ENCODE data around the gene TMEM53.

The TMEM53 gene

DNA sequence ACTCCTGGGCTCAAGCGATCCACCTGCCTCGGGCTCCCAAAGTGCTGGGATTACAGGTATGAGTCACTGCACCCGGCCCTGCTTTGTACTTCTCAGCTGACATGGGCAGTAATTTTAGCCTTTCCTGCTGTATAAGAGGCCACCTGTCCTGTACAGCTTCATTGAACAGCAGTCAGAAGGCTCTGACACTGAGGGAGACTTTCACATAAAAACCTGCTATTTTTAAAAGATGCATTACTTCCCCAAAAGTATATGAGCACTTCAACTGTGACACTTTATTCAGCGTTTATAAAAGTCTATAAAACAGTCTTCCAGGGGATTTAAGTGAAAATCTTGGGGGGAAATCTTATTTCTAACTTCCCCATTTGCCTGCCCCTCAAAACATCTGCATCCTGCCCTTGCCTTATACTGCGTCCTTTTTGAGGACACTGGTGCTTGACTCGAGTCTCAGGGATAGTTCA lies 39.1 kb upstream of the TMEM53 start:
- Histone ChIP-seq H3K79me2 (ENCODE audit: control insufficient read depth, insufficient read depth, low read length) (no peaks in the 10 kb centered on the region), H3K79me1 (ENCODE audit: low read length) (no peaks in the 10 kb centered on the region), H3K4me2 (ENCODE audit: low read length) (no peak overlapping the region), H3K9ac (ENCODE audit: low read length) (no peak overlapping the region), H2BK15ac (replicated peaks; ENCODE audit: low read depth) (no peak overlapping the region), H3K4ac (ENCODE audit: low read depth, low read length) (no peak overlapping the region), H3K27ac (ENCODE audit: low read depth, low read length) (no peak overlapping the region), H3K18ac (ENCODE audit: low read length) (no peak overlapping the region), H3K4me1 (ENCODE audit: control insufficient read depth, low read depth, low read length) (no peaks in the 10 kb centered on the region), H3K27me3 (ENCODE audit: insufficient read depth, low read length, poor library complexity) (no peaks in the 10 kb centered on the region), H2BK5ac (ENCODE audit: low read length) (no peak overlapping the region), H2BK120ac (ENCODE audit: low read depth, low read length) (no peak overlapping the region), H4K8ac (ENCODE audit: low read depth, low read length) (no peak overlapping the region), H4K5ac (ENCODE audit: low read length) (no peak overlapping the region), H3K56ac (ENCODE audit: low read length) (no peak overlapping the region), H3K23ac (ENCODE audit: low read length) (no peak overlapping the region), H3K36me3 (ENCODE audit: control insufficient read depth, insufficient read depth, low read length) (no peaks in the 10 kb centered on the region), H3K4me3 (ENCODE audit: low read length) (no peak overlapping the region), H2AK5ac (ENCODE audit: low read length) (no peak overlapping the region)
- no peak for DNase-seq
- no CpG with 5 or more reads among the region's 6 CpGs for WGBS (ENCODE audit: extremely low coverage, insufficient coverage, low lambda C conversion rate)

DNA sequence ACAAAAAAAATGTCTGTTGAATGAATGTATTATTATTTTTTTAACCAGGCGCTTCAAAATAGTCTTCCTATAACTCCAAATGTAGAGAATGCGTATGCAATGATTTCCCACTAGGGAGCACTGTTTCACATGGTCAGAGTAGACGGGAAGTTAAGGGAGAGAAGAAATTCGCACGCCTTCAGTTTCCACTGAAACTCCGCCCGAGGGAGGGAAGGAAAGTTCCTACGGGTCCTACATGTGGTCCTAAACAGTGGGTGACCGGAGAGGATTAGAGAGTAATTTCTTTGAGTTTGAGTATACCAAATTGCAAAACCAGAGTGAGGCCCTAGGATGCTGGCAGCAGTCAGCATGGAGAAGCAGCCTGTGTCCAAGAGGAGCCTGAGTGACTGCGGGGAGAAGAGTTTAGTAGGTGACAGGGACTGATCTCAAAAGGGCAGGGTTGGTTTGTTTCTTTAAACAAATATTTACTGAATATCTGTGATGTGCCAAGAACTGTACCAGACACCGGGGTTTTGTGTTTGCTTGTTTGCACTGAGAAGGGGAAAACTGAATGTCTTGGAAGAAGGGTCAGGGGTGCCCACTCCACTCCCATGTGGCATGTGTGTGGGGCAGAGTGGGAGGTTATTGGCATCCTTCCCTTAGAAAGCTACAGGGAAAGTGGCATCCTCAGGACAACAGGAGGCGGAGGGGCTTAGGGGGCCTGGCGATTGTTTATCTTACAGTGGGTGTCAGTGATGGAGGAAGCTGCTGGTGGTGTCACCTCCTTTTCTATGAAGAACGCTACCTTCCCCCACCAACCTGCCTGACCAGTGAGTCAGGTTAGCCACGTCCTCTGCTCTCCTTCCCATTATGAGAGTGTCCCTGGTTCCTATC lies 33.9 kb upstream of the TMEM53 start:
- H3K18ac ChIP-seq (ENCODE audit: low read length), result no peak overlapping the region
- H4K8ac ChIP-seq (ENCODE audit: low read depth, low read length), result no peak overlapping the region
- no peak overlapping the region for H2BK120ac ChIP-seq (ENCODE audit: low read depth, low read length)
- no CpG with 5 or more reads among the region's 15 CpGs for WGBS (ENCODE audit: extremely low coverage, insufficient coverage, low lambda C conversion rate)
- no peak overlapping the region for H3K23ac ChIP-seq (ENCODE audit: low read length)
- H3K9ac ChIP-seq (ENCODE audit: low read length), result no peak overlapping the region
- no peaks in the 10 kb centered on the region for H3K27me3 ChIP-seq (ENCODE audit: insufficient read depth, low read length, poor library complexity)
- H3K4me3 ChIP-seq (ENCODE audit: low read length), result no peak overlapping the region
- no peak overlapping the region for H2BK15ac ChIP-seq (replicated peaks; ENCODE audit: low read depth)
- no peak overlapping the region for H2AK5ac ChIP-seq (ENCODE audit: low read length)
- no peak overlapping the region for H3K4me2 ChIP-seq (ENCODE audit: low read length)
- H2BK5ac ChIP-seq (ENCODE audit: low read length), result no peak overlapping the region
- H3K56ac ChIP-seq (ENCODE audit: low read length), result no peak overlapping the region
- H3K79me1 ChIP-seq (ENCODE audit: low read length), result no peaks in the 10 kb centered on the region
- H4K5ac ChIP-seq (ENCODE audit: low read length), result no peak overlapping the region
- no peaks in the 10 kb centered on the region for H3K4me1 ChIP-seq (ENCODE audit: control insufficient read depth, low read depth, low read length)
- no peak overlapping the region for H3K27ac ChIP-seq (ENCODE audit: low read depth, low read length)
- H3K79me2 ChIP-seq (ENCODE audit: control insufficient read depth, insufficient read depth, low read length), result no peaks in the 10 kb centered on the region
- H3K36me3 ChIP-seq (ENCODE audit: control insufficient read depth, insufficient read depth, low read length), result no peaks in the 10 kb centered on the region
- DNase-seq, result peak; percentile 70
- no peak overlapping the region for H3K4ac ChIP-seq (ENCODE audit: low read depth, low read length)

DNA sequence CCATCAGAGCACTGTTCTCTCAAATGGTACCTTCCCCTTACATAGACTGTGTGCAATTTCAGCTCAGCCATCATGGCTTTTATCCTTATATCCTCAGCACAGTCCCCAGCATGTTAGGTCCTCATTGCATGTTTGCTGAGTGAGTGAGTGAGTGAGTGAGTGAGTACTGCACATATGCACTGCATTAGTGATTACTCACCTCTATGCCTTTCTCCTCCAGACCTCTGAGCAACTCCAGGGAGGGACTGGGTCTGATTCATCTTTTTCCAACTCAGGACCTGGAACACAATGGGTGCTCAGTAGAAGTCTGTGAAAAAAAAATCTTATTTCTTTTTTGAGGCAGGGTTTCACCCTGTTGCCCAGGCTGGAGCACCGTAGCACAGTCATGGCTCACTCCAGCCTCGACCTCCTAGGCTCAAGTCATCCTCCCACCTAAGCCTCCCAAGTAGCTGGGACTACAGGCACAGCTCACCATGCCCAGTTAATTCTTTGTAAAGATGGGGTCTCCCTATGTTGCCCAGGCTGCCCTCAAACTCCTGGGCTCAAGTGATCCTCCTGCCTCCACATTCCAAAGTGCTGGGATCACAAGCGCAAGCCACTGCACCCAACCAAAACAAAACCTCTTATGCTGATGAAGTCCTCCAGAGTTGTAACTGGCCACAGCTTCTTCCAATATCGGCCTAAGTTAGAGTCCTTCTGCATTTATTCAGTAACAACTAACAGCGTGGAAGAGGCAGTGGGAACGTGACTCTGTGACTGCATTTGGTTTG lies 33.0 kb upstream of the TMEM53 start:
- H4K5ac ChIP-seq (ENCODE audit: low read length), result no peak overlapping the region
- no peak overlapping the region for H3K9ac ChIP-seq (ENCODE audit: low read length)
- no peak overlapping the region for H3K4ac ChIP-seq (ENCODE audit: low read depth, low read length)
- no peaks in the 10 kb centered on the region for H3K36me3 ChIP-seq (ENCODE audit: control insufficient read depth, insufficient read depth, low read length)
- no CpG with 5 or more reads among the region's 6 CpGs for WGBS (ENCODE audit: extremely low coverage, insufficient coverage, low lambda C conversion rate)
- H2AK5ac ChIP-seq (ENCODE audit: low read length), result no peak overlapping the region
- no peak overlapping the region for H3K4me3 ChIP-seq (ENCODE audit: low read length)
- no peak overlapping the region for H2BK5ac ChIP-seq (ENCODE audit: low read length)
- H2BK15ac ChIP-seq (replicated peaks; ENCODE audit: low read depth), result no peak overlapping the region
- no peaks in the 10 kb centered on the region for H3K79me2 ChIP-seq (ENCODE audit: control insufficient read depth, insufficient read depth, low read length)
- no peaks in the 10 kb centered on the region for H3K79me1 ChIP-seq (ENCODE audit: low read length)
- no peak overlapping the region for H3K4me2 ChIP-seq (ENCODE audit: low read length)
- no peaks in the 10 kb centered on the region for H3K4me1 ChIP-seq (ENCODE audit: control insufficient read depth, low read depth, low read length)
- H3K27me3 ChIP-seq (ENCODE audit: insufficient read depth, low read length, poor library complexity), result no peaks in the 10 kb centered on the region
- H3K18ac ChIP-seq (ENCODE audit: low read length), result no peak overlapping the region
- no peak overlapping the region for H3K27ac ChIP-seq (ENCODE audit: low read depth, low read length)
- H3K56ac ChIP-seq (ENCODE audit: low read length), result no peak overlapping the region
- no peak overlapping the region for H4K8ac ChIP-seq (ENCODE audit: low read depth, low read length)
- H3K23ac ChIP-seq (ENCODE audit: low read length), result no peak overlapping the region
- no peak for DNase-seq
- H2BK120ac ChIP-seq (ENCODE audit: low read depth, low read length), result no peak overlapping the region

DNA sequence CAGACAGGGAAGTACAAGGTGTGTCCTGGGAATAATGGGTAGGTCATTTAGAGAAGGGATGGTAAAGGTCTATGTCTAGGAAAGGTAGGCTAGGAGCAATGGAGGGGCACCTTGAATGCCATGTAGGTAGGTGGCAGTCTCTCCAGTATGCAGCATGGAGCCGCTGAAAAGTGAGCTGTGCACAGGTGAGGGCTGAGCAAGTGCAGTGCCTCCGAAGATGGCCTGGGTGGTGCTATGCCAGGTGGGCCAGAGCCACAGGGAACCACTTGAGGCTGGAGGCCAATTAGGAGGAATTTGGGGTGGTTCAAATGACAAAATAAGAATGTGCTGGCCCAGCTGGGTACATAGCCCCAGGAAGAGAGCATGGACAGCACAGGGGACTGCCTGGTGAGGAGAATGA lies 31.7 kb upstream of the TMEM53 start:
- DNase-seq, result no peak
- H3K79me1 ChIP-seq (ENCODE audit: low read length), result no peaks in the 10 kb centered on the region
- no peak overlapping the region for H3K18ac ChIP-seq (ENCODE audit: low read length)
- H3K27me3 ChIP-seq (ENCODE audit: insufficient read depth, low read length, poor library complexity), result no peaks in the 10 kb centered on the region
- H2BK120ac ChIP-seq (ENCODE audit: low read depth, low read length), result no peak overlapping the region
- H2AK5ac ChIP-seq (ENCODE audit: low read length), result no peak overlapping the region
- no peak overlapping the region for H2BK15ac ChIP-seq (replicated peaks; ENCODE audit: low read depth)
- H2BK5ac ChIP-seq (ENCODE audit: low read length), result no peak overlapping the region
- H3K4ac ChIP-seq (ENCODE audit: low read depth, low read length), result no peak overlapping the region
- H3K36me3 ChIP-seq (ENCODE audit: control insufficient read depth, insufficient read depth, low read length), result no peaks in the 10 kb centered on the region
- no peak overlapping the region for H3K4me2 ChIP-seq (ENCODE audit: low read length)
- no peaks in the 10 kb centered on the region for H3K79me2 ChIP-seq (ENCODE audit: control insufficient read depth, insufficient read depth, low read length)
- no CpG with 5 or more reads among the region's 2 CpGs for WGBS (ENCODE audit: extremely low coverage, insufficient coverage, low lambda C conversion rate)
- H3K4me3 ChIP-seq (ENCODE audit: low read length), result no peak overlapping the region
- no peak overlapping the region for H4K8ac ChIP-seq (ENCODE audit: low read depth, low read length)
- H3K4me1 ChIP-seq (ENCODE audit: control insufficient read depth, low read depth, low read length), result no peaks in the 10 kb centered on the region
- H3K23ac ChIP-seq (ENCODE audit: low read length), result no peak overlapping the region
- H3K56ac ChIP-seq (ENCODE audit: low read length), result no peak overlapping the region
- H3K27ac ChIP-seq (ENCODE audit: low read depth, low read length), result no peak overlapping the region
- no peak overlapping the region for H3K9ac ChIP-seq (ENCODE audit: low read length)
- no peak overlapping the region for H4K5ac ChIP-seq (ENCODE audit: low read length)

GRCh38 chr1:44705470-44705869 lies 31.2 kb upstream of the TMEM53 start:
- Histone ChIP-seq H3K79me2 (ENCODE audit: control insufficient read depth, insufficient read depth, low read length) (no peaks in the 10 kb centered on the region), H3K4me1 (ENCODE audit: control insufficient read depth, low read depth, low read length) (no peaks in the 10 kb centered on the region), H3K4me3 (ENCODE audit: low read length) (no peak overlapping the region), H4K8ac (ENCODE audit: low read depth, low read length) (no peak overlapping the region), H3K27me3 (ENCODE audit: insufficient read depth, low read length, poor library complexity) (no peaks in the 10 kb centered on the region), H3K27ac (ENCODE audit: low read depth, low read length) (no peak overlapping the region), H3K36me3 (ENCODE audit: control insufficient read depth, insufficient read depth, low read length) (no peaks in the 10 kb centered on the region), H3K4ac (ENCODE audit: low read depth, low read length) (no peak overlapping the region), H2BK15ac (replicated peaks; ENCODE audit: low read depth) (no peak overlapping the region), H3K4me2 (ENCODE audit: low read length) (no peak overlapping the region), H2BK120ac (ENCODE audit: low read depth, low read length) (no peak overlapping the region), H3K23ac (ENCODE audit: low read length) (no peak overlapping the region), H4K5ac (ENCODE audit: low read length) (no peak overlapping the region), H3K9ac (ENCODE audit: low read length) (no peak overlapping the region), H2AK5ac (ENCODE audit: low read length) (no peak overlapping the region), H3K79me1 (ENCODE audit: low read length) (no peaks in the 10 kb centered on the region), H3K18ac (ENCODE audit: low read length) (no peak overlapping the region), H3K56ac (ENCODE audit: low read length) (no peak overlapping the region), H2BK5ac (ENCODE audit: low read length) (no peak overlapping the region)
- WGBS (ENCODE audit: extremely low coverage, insufficient coverage, low lambda C conversion rate), result 100% methylated on average over 2 of the region's 6 CpGs
- no peak for DNase-seq
